Fibroblast of upper back skin (primary cell): ENCODE measurements around the gene FGF14.

Source experiments
- DNase-seq: peaks from one replicate; pipeline ENCODE4 v3.0.0-alpha.2; 2013

FGF14 gene

GRCh38 chr13:102361113-102361512, 40.7 kb downstream of the FGF14 start:
- no peak for DNase-seq

- DNase-seq: no peak
Measured at GRCh38 chr13:102359264-102359663, 42.6 kb downstream of the FGF14 start.

GRCh38 chr13:102355251-102355650, 46.6 kb downstream of the FGF14 start:
- no peak for DNase-seq

- no peak for DNase-seq
Measured at GRCh38 chr13:102354011-102354410, 47.8 kb downstream of the FGF14 start.

GRCh38 chr13:102351521-102351920, 50.3 kb downstream of the FGF14 start:
- DNase-seq: no peak

GRCh38 chr13:102347490-102347889, 54.4 kb downstream of the FGF14 start:
- no peak for DNase-seq

- no peak for DNase-seq
Measured at GRCh38 chr13:102346769-102347168, 55.1 kb downstream of the FGF14 start.

- no peak for DNase-seq
Measured at GRCh38 chr13:102344410-102344809, 57.4 kb downstream of the FGF14 start.

GRCh38 chr13:102333320-102334198, 68.3 kb downstream of the FGF14 start:
- no peak for DNase-seq

- no peak for DNase-seq
Measured at GRCh38 chr13:102328909-102329308, 72.9 kb downstream of the FGF14 start.

- DNase-seq: no peak
Measured at GRCh38 chr13:102327119-102327617, 74.7 kb downstream of the FGF14 start.

- no peak for DNase-seq
Measured at GRCh38 chr13:102326381-102327118, 75.3 kb downstream of the FGF14 start.

- no peak for DNase-seq
Measured at GRCh38 chr13:102325321-102325720, 76.5 kb downstream of the FGF14 start.

GRCh38 chr13:102323505-102323904, 78.3 kb downstream of the FGF14 start:
- DNase-seq: no peak

GRCh38 chr13:102323012-102323411, 78.8 kb downstream of the FGF14 start:
- no peak for DNase-seq

GRCh38 chr13:102322211-102322610, 79.6 kb downstream of the FGF14 start:
- no peak for DNase-seq

GRCh38 chr13:102318233-102318632, 83.6 kb downstream of the FGF14 start:
- DNase-seq: no peak

GRCh38 chr13:102317593-102317992, 84.3 kb downstream of the FGF14 start:
- no peak for DNase-seq

- DNase-seq: no peak
Measured at GRCh38 chr13:102316732-102317131, 85.1 kb downstream of the FGF14 start.

- no peak for DNase-seq
Measured at GRCh38 chr13:102312841-102313240, 89.0 kb downstream of the FGF14 start.

- no peak for DNase-seq
Measured at GRCh38 chr13:102311901-102312300, 89.9 kb downstream of the FGF14 start.

GRCh38 chr13:102311419-102311796, 90.4 kb downstream of the FGF14 start:
- DNase-seq: no peak

GRCh38 chr13:102310691-102311418, 91.0 kb downstream of the FGF14 start:
- no peak for DNase-seq
